Panc1 (cell line): Measurements from ENCODE around the gene TUBB4B. TPM values are rescaled to one million over a fixed set of nuclear protein-coding genes. Genes with fewer than 3 reads are reported as not detected.

ENCODE experiments used
- ATAC-seq: fragments of 200-7000 bp; cut with Tn5 transposase; 2 replicates; pipeline ENCODE4 v1.9.1; 2020; ENCODE audit warnings: mild to moderate bottlenecking, moderate library complexity
- BruUV-seq: library from RNA; stranded (reverse); fragments of 400-500 nt; replicated peaks from 2 replicates; lab custom pipeline; 2021; lab: Mats Ljungman, UMichigan
- CTCF ChIA-PET: fragments of 300-600 bp; sonication (Branson Sonifier 250); formaldehyde crosslinking; loops from one replicate; lab custom pipeline; 2022; ENCODE audit warnings: antibody characterized with exemption; lab: Charles Lee
- POLR2A ChIA-PET: fragments of 300-600 bp; sonication (Branson Sonifier 250); formaldehyde crosslinking; loops from one replicate; lab custom pipeline; 2022; ENCODE audit warnings: antibody characterized with exemption; lab: Charles Lee
- DNase-seq: peaks from one replicate; pipeline ENCODE4 v3.0.0-alpha.2; 2010; ENCODE audit warnings: low read depth, low spot score
- H3K27ac ChIP-seq: 2 replicates; pipeline ENCODE4 v1.5.1; 2011; ENCODE audit warnings: mild to moderate bottlenecking, low read length, inconsistent platforms
- H3K27me3 ChIP-seq: fragments of 200-500 bp; sonication (Bioruptor generic); 2 replicates; pipeline ENCODE4 v1.6.0; 2014; ENCODE audit warnings: low read length, inconsistent platforms; ENCODE audit not compliant: control insufficient read depth, insufficient read depth
- H3K36me3 ChIP-seq: fragments of 200-500 bp; sonication (Bioruptor generic); 2 replicates; pipeline ENCODE4 v1.5.1; 2014; ENCODE audit warnings: inconsistent platforms, mild to moderate bottlenecking, low read length, moderate library complexity; ENCODE audit not compliant: control insufficient read depth, insufficient read depth
- H3K4me1 ChIP-seq: 2 replicates; pipeline ENCODE4 v1.5.1; 2011; ENCODE audit warnings: inconsistent platforms, mild to moderate bottlenecking, low read length, moderate library complexity; ENCODE audit not compliant: control insufficient read depth, insufficient read depth
- H3K4me3 ChIP-seq, 2 experiments: 2 replicates each; pipeline ENCODE4 v1.5.1; 2011 to 2012; ENCODE audit warnings: low read depth in 2 of 2, low read length in 2 of 2, mild to moderate bottlenecking in 2 of 2, inconsistent platforms in 1 of 2, moderate library complexity in 1 of 2
- H3K9me3 ChIP-seq: fragments of 200-500 bp; sonication (Bioruptor generic); 2 replicates; pipeline ENCODE4 v1.5.1; 2014; ENCODE audit warnings: low read depth, mild to moderate bottlenecking, inconsistent platforms, low read length, moderate library complexity; ENCODE audit not compliant: control insufficient read depth, insufficient read depth
- CTCF ChIP-seq: fragments of 450-650 bp; IDR thresholded peaks from 2 replicates; pipeline ENCODE4 v1.5.1; 2017; ENCODE audit warnings: mild to moderate bottlenecking
- POLR2AphosphoS5 ChIP-seq: IDR thresholded peaks from 2 replicates; pipeline ENCODE4 v1.6.1; 2012; ENCODE audit warnings: mild to moderate bottlenecking, low read depth, low read length, moderate library complexity
- REST ChIP-seq, 2 experiments: IDR thresholded peaks; 2 replicates each; pipeline ENCODE4 v1.6.1; 2011 to 2012; ENCODE audit warnings: low read depth in 2 of 2, control low read depth in 1 of 2, low read length in 1 of 2, mild to moderate bottlenecking in 1 of 2, moderate library complexity in 1 of 2; ENCODE audit not compliant: insufficient read depth in 1 of 2
- SIN3A ChIP-seq: IDR thresholded peaks from 2 replicates; pipeline ENCODE4 v1.6.1; 2012; ENCODE audit warnings: low read depth, mild to moderate bottlenecking, low read length, moderate library complexity, borderline replicate concordance; ENCODE audit not compliant: insufficient read depth
- TCF7L2 ChIP-seq: IDR thresholded peaks from 2 replicates; pipeline ENCODE4 v1.6.1; 2011; ENCODE audit warnings: mild to moderate bottlenecking, low read depth, low read length, inconsistent platforms
- in situ Hi-C: cut with HindIII; loops from 2 replicates; pipeline ENCODE4 v1.10.0; 2016; ENCODE audit warnings: low sequenced_read_pairs, low pct_unique_long_range_greater_than_20kb
- intact Hi-C: fragments of 100-400 bp; cut with micrococcal nuclease; formaldehyde crosslinking; loops from one replicate; pipeline ENCODE4 v1.10.0; 2022; ENCODE audit not compliant: unreplicated experiment
- total RNA-seq: library from RNA; stranded (reverse); gene quantifications from one replicate; pipeline ENCODE4 v1.2.1, GENCODE V29; 2021; ENCODE audit not compliant: unreplicated experiment

Gene TUBB4B
- total RNA-seq, 1 experiment from 2014 or later, result 265 TPM

GRCh38 chr9:137198902-137199283 lies 42.2 kb upstream of the TUBB4B start:
- ChIA-PET CTCF (interaction anchor here (1.5 kb wide), 1 partner anchor 10 kb away, joined by 4 read pairs; no protein-coding TSS in a partner anchor), POLR2A (no interaction called here)
- DNase-seq (no peak), ATAC-seq (no peak)
- Histone ChIP-seq H3K4me3 (peak overlapping the region; percentile 34 to 45), H3K27me3 (no peaks in the 10 kb centered on the region), H3K9me3 (no peaks in the 10 kb centered on the region), H3K27ac (peak overlapping the region; percentile 34; the same call in 1 of the 2 replicates), H3K4me1 (peaks cover 36% of the 10 kb centered on the region), H3K36me3 (no peaks in the 10 kb centered on the region)
- in situ Hi-C loops (no loop called here), intact Hi-C loops (no loop called here)
- BruUV-seq, result no TSS peak
- TF ChIP-seq POLR2AphosphoS5, result no peak
- no peak for TF ChIP-seq REST (IDR thresholded peaks at IDR 0.05; ENCODE audit: insufficient read depth in 1 of 2, low read depth in 2 of 2, low read length in 1 of 2)
- TF ChIP-seq TCF7L2, result no peak
- no peak for TF ChIP-seq SIN3A
- TF ChIP-seq CTCF, result no peak

GRCh38 chr9:137199411-137200121 lies 41.5 kb upstream of the TUBB4B start:
- intact Hi-C loops (no loop called here), in situ Hi-C loops (no loop called here)
- no peaks in the 10 kb centered on the region for H3K36me3 ChIP-seq
- CTCF ChIA-PET, result interaction anchor here (1.5 kb wide), 1 partner anchor 10 kb away, joined by 4 read pairs; no protein-coding TSS in a partner anchor
- TF ChIP-seq CTCF, result no peak
- TF ChIP-seq SIN3A, result no peak
- TF ChIP-seq TCF7L2, result no peak
- no peak for TF ChIP-seq POLR2AphosphoS5
- TF ChIP-seq REST (IDR thresholded peaks at IDR 0.05; ENCODE audit: insufficient read depth in 1 of 2, low read depth in 2 of 2, low read length in 1 of 2), result no peak
- H3K9me3 ChIP-seq, result no peaks in the 10 kb centered on the region
- BruUV-seq, result no TSS peak
- POLR2A ChIA-PET, result no interaction called here
- no peaks in the 10 kb centered on the region for H3K27me3 ChIP-seq
- H3K4me3 ChIP-seq, result peak overlapping the region; percentile 34 to 45
- peak overlapping the region; percentile 12; the same call in 1 of the 2 replicates for H3K27ac ChIP-seq
- H3K4me1 ChIP-seq, result peaks cover 40% of the 10 kb centered on the region
- DNase-seq (no peak), ATAC-seq (no peak)
